GM13976 (cell line): ENCODE results near the gene ZFP62.

Experiments used
- DNase-seq: peaks from one replicate; pipeline ENCODE4 v3.0.0; 2012; ENCODE audit warnings: low spot score
- CTCF ChIP-seq: IDR thresholded peaks from 2 replicates; pipeline ENCODE4 v1.5.1; 2012; ENCODE audit warnings: borderline replicate concordance, mild to moderate bottlenecking; ENCODE audit not compliant: insufficient read depth; ENCODE audit errors: extremely low read depth, missing control alignments, control extremely low read depth
- in situ Hi-C: fragments of 300-500 bp; cut with MboI; formaldehyde crosslinking; loops from one replicate; pipeline ENCODE4 v1.12.0; 2022; ENCODE audit warnings: low sequenced_read_pairs, mixed read lengths, inconsistent platforms; ENCODE audit not compliant: unreplicated experiment

ZFP62 gene

DNA sequence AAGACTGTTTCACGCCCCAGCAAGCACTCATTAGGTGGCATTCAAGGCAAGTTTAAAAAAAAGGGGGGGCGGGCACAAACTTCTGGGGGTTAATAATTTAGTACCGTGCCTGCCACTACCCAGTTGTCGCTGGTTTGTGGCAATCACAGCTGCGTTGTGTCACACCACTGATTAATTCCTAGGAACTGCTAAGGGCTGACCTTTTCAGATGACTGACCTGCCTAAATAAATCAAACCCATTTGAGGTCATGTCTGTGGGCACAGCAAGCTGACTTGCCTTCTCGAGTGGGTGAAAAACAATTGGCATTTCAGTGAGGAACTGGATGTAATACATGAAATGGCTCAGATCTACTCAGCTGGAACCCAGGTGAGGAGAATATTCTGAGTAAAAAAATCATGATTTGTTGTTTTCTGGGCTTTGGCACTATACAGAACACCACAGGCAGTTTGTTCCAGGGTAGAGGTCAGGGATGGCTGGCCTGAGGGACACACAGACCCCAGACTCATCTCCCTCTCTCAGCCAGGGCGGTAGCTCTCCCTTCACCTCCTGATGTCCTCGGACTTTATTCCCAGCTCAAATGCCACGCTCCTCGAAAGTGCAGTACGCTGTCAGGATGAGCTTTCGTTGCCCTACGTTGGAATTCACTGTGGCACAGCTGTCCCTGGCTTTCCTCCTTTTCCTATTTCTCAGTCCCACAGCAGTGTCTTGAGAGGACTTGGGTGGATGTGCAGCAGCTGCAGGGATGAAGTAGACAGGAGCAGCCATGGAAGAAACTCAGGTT lies 43.0 kb downstream of the ZFP62 start:
- DNase-seq = no peak
- in situ Hi-C loops = no loop called here
- no peak for TF ChIP-seq CTCF

GRCh38 chr5:180816608-180817534 lies 44.2 kb downstream of the ZFP62 start:
- in situ Hi-C loops = no loop called here
- no peak for TF ChIP-seq CTCF
- no peak for DNase-seq

DNA sequence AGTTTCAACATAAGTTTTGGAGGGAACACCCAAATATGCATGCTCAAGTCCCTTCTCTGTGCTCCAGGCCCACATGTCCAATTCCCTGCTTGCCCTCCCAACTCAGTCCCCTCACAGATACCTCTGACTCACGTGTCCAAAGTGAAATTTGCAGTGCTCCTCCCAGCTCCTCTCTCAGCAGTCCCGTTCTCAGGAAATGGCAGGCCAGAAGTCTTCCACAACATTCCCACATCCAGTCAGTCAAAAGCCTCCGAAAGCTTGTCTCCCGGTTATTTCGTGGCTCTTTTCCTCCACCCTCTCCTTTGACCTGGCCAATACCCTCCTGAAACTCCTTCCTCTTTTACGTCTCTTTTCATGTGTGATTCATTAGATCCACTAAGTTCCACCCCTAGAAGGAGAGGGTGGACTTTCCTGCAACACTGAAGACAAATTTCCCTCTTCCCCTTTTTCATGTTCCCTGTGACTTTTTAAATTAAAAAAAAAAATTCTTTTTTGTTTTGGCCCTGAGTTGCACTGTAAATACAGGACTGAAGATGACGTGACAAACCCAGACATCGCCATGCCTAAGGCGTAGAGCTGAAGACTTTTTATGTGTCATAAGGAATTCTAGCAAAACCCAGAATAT lies 45.7 kb downstream of the ZFP62 start:
- in situ Hi-C loops = no loop called here
- DNase-seq = no peak
- TF ChIP-seq CTCF = no peak

- in situ Hi-C loops = no loop called here
- TF ChIP-seq CTCF = peak; percentile 2
- DNase-seq = no peak
These were observed 47.7 kb downstream of the ZFP62 start for GRCh38 chr5:180813420-180813819.

DNA sequence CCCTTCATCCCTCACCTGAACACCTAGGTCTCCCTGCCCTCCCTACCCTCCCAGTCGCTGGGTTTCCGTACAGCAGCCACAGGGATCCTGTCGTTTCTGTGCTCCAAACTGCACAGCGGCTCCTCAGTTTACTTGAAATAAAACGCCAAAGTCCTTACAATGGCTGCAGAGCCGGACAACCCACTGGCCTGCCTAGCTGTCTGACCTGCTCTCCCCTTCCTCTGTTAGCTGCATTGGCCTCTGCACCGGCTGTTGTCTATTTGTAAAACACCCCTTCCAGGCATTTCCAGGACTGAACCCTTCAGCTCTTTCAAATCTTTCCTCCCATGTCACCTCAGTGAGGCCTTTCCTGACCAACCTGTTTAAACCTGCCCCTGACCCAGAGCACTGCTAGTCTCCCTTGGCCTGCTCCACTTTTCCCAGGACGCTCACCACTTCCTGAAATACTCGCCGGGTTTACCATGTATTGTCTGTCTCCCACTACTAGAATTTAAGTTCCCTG lies 49.4 kb downstream of the ZFP62 start:
- in situ Hi-C loops = no loop called here
- no peak for DNase-seq
- no peak for TF ChIP-seq CTCF

GRCh38 chr5:180810959-180811622 lies 50.0 kb downstream of the ZFP62 start:
- no peak for TF ChIP-seq CTCF
- DNase-seq = no peak
- in situ Hi-C loops = no loop called here
